HCT116 (cell line): Measurements from ENCODE around the gene MAOA. TPM values are rescaled to one million over a fixed set of nuclear protein-coding genes. Genes with fewer than 3 reads are reported as not detected.

Experiments used
- ATAC-seq: fragments of 200-7000 bp; cut with Tn5 transposase; 2 replicates; pipeline ENCODE4 v1.9.1; 2020; ENCODE audit warnings: mild to moderate bottlenecking, moderate library complexity
- BruUV-seq: library from RNA; stranded (reverse); fragments of 400-500 nt; replicated peaks from 2 replicates; lab custom pipeline; 2021; lab: Mats Ljungman, UMichigan
- CTCF ChIA-PET: fragments of 300-600 bp; sonication (Branson Sonifier 250); formaldehyde crosslinking; loops from one replicate; lab custom pipeline; 2021; ENCODE audit warnings: antibody characterized with exemption; lab: Charles Lee
- POLR2A ChIA-PET: fragments of 300-600, 350-600 bp; sonication (Branson Sonifier 250); formaldehyde crosslinking; loops from one replicate; lab custom pipeline; 2021; ENCODE audit warnings: antibody characterized with exemption; lab: Charles Lee
- RAD21 ChIA-PET, 2 experiments: fragments of 300-600 bp; sonication (Branson Sonifier 250); formaldehyde crosslinking; loops; one replicate each; lab custom pipeline; 2023; ENCODE audit warnings: low total read pairs in 2 of 2; ENCODE audit not compliant: uncharacterized antibody in 2 of 2, unreplicated experiment in 2 of 2, low non-redundant PET in 1 of 2; lab: Charles Lee
- DNase-seq: peaks from one replicate; pipeline ENCODE4 v3.0.0-alpha.2; 2010; ENCODE audit warnings: low read depth, low spot score
- H2AFZ ChIP-seq: fragments of 200-600 bp; shearing (Covaris generic), sonication (generic); 2 replicates; pipeline ENCODE4 v1.6.1; 2017; ENCODE audit warnings: low read depth, mixed run types, mixed read lengths, antibody characterized with exemption, low read length; ENCODE audit not compliant: poor library complexity, severe bottlenecking
- H3K27ac ChIP-seq: 2 replicates; pipeline ENCODE4 v1.5.1; 2012; ENCODE audit warnings: low read depth, low read length
- H3K27me3 ChIP-seq: fragments of 200-600 bp; sonication (generic); 2 replicates; pipeline ENCODE4 v1.6.1; 2016; ENCODE audit warnings: mixed run types, low read length, mixed read lengths; ENCODE audit not compliant: insufficient read depth
- H3K36me3 ChIP-seq, 2 experiments: fragments of 200-500 bp in 1 of 2; fragments of 200-600 bp in 1 of 2; sonication (Bioruptor generic) in 1 of 2; sonication (generic) in 1 of 2; 2 replicates each; pipeline versions ENCODE4 v1.5.1 to v1.6.1; 2014 to 2016; ENCODE audit warnings: low read length in 2 of 2, inconsistent platforms in 1 of 2, mixed read lengths in 1 of 2, mixed run types in 1 of 2; ENCODE audit not compliant: insufficient read depth in 2 of 2, control insufficient read depth in 1 of 2
- H3K4me1 ChIP-seq, 2 experiments: fragments of 200-600 bp in 1 of 2; sonication (generic) in 1 of 2; 2 replicates each; pipeline versions ENCODE4 v1.5.1 to v1.6.1; 2012 to 2017; ENCODE audit warnings: low read length in 2 of 2, inconsistent platforms in 1 of 2, mild to moderate bottlenecking in 1 of 2, mixed read lengths in 1 of 2, mixed run types in 1 of 2, moderate library complexity in 1 of 2; ENCODE audit not compliant: insufficient read depth in 2 of 2, control insufficient read depth in 1 of 2
- H3K4me2 ChIP-seq: fragments of 200-600 bp; sonication (generic); 2 replicates; pipeline ENCODE4 v1.6.1; 2017; ENCODE audit warnings: mixed run types, low read length, mixed read lengths
- H3K4me3 ChIP-seq, 2 experiments: fragments of 200-600 bp in 1 of 2; sonication (generic) in 1 of 2; replicated peaks in 1 of 2; 2 replicates each; pipeline ENCODE4 v1.5.1; 2011 to 2016; ENCODE audit warnings: low read length in 2 of 2, control low read depth in 1 of 2, low read depth in 1 of 2, mild to moderate bottlenecking in 1 of 2, mixed read lengths in 1 of 2, mixed run types in 1 of 2
- H3K79me2 ChIP-seq: fragments of 200-600 bp; sonication (generic); 2 replicates; pipeline ENCODE4 v1.6.1; 2017; ENCODE audit warnings: mild to moderate bottlenecking, mixed run types, low read length, moderate library complexity, mixed read lengths; ENCODE audit not compliant: insufficient read depth
- H3K9ac ChIP-seq: fragments of 200-600 bp; sonication (generic); 2 replicates; pipeline ENCODE4 v1.6.1; 2016; ENCODE audit warnings: low read length, mixed read lengths
- H3K9me2 ChIP-seq: fragments of 200-600 bp; sonication (generic), shearing (Covaris generic); 2 replicates; pipeline ENCODE4 v1.6.1; 2017; ENCODE audit warnings: mixed run types, mild to moderate bottlenecking, moderate library complexity; ENCODE audit not compliant: insufficient read depth
- H3K9me3 ChIP-seq, 2 experiments: fragments of 200-500 bp in 1 of 2; fragments of 200-600 bp in 1 of 2; sonication (Bioruptor generic) in 1 of 2; sonication (generic) in 1 of 2; 2 replicates each; pipeline ENCODE4 v1.6.1; 2014 to 2017; ENCODE audit warnings: low read length in 2 of 2, mixed read lengths in 2 of 2, inconsistent platforms in 1 of 2, low read depth in 1 of 2, mild to moderate bottlenecking in 1 of 2, mixed run types in 1 of 2, moderate library complexity in 1 of 2; ENCODE audit not compliant: control insufficient read depth in 1 of 2, insufficient read depth in 1 of 2
- H4K20me1 ChIP-seq: fragments of 200-600 bp; sonication (generic), shearing (Covaris generic); 2 replicates; pipeline ENCODE4 v1.6.1; 2017; ENCODE audit warnings: mixed run types, mild to moderate bottlenecking, moderate library complexity; ENCODE audit not compliant: insufficient read depth
- CBX3 ChIP-seq: IDR thresholded peaks from 2 replicates; pipeline ENCODE4 v1.6.1; 2012; ENCODE audit warnings: low read depth
- CEBPB ChIP-seq: IDR thresholded peaks from 2 replicates; pipeline ENCODE4 v1.6.1; 2012; ENCODE audit warnings: low read depth
- CTCF ChIP-seq, 3 experiments: fragments of 200-600 bp in 1 of 3; sonication (generic) in 1 of 3; IDR thresholded peaks in 2 of 3; conservative IDR thresholded peaks in 1 of 3; 2 replicates each; pipeline ENCODE4 v1.5.1; 2012 to 2017; ENCODE audit warnings: low read depth in 2 of 3, low read length in 2 of 3, antibody characterized with exemption in 1 of 3, borderline replicate concordance in 1 of 3, control low read depth in 1 of 3, mild to moderate bottlenecking in 1 of 3, mixed read lengths in 1 of 3, mixed run types in 1 of 3, moderate library complexity in 1 of 3; ENCODE audit not compliant: insufficient read depth in 1 of 3
- EGR1 ChIP-seq: IDR thresholded peaks from 2 replicates; pipeline ENCODE4 v1.6.1; 2012; ENCODE audit warnings: low read depth
- ELF1 ChIP-seq: IDR thresholded peaks from 2 replicates; pipeline ENCODE4 v1.6.1; 2012; ENCODE audit warnings: low read depth, borderline replicate concordance
- EZH2phosphoT487 ChIP-seq: fragments of 200-600 bp; IDR thresholded peaks from 2 replicates; pipeline ENCODE4 v1.6.1; 2018; ENCODE audit warnings: antibody characterized with exemption, borderline replicate concordance
- FOSL1 ChIP-seq: IDR thresholded peaks from 2 replicates; pipeline ENCODE4 v1.6.1; 2012; ENCODE audit warnings: low read depth
- JUND ChIP-seq: IDR thresholded peaks from 2 replicates; pipeline ENCODE4 v1.6.1; 2012
- REST ChIP-seq: IDR thresholded peaks from 2 replicates; pipeline ENCODE4 v1.6.1; 2012; ENCODE audit warnings: low read depth
- SIN3A ChIP-seq: IDR thresholded peaks from 2 replicates; pipeline ENCODE4 v1.6.1; 2012; ENCODE audit warnings: low read depth
- ZBTB33 ChIP-seq: IDR thresholded peaks from 2 replicates; pipeline ENCODE4 v1.6.1; 2011; ENCODE audit warnings: mild to moderate bottlenecking, low read length, moderate library complexity; ENCODE audit not compliant: insufficient replicate concordance; ENCODE audit errors: extremely low read depth
- ZFX ChIP-seq: fragments of 450-650 bp; IDR thresholded peaks from 2 replicates; pipeline ENCODE4 v1.6.1; 2017
- intact Hi-C: fragments of 100-400 bp; cut with micrococcal nuclease; formaldehyde crosslinking; loops from 2 replicates; pipeline ENCODE4 v1.10.0; 2022
- total RNA-seq: library from RNA; stranded (reverse); gene quantifications from one replicate; pipeline ENCODE4 v1.2.1, GENCODE V29; 2021; ENCODE audit not compliant: unreplicated experiment

The MAOA gene
- total RNA-seq, 1 experiment from 2014 or later: 13.6 TPM

GRCh38 chrX:43743100-43743822 lies 87.2 kb downstream of the MAOA start:
- no peak for TF ChIP-seq ZFX
- H3K9me2 ChIP-seq: no peaks in the 10 kb centered on the region
- no peak overlapping the region for H3K27ac ChIP-seq
- no TSS peak for BruUV-seq
- H3K4me3 ChIP-seq: no peak overlapping the region
- no peaks in the 10 kb centered on the region; a peak in 1 of 4 replicates for H3K36me3 ChIP-seq
- H3K9ac ChIP-seq: no peak overlapping the region
- ChIA-PET POLR2A (no interaction called here), CTCF (no interaction called here), RAD21 (no interaction called here)
- H3K4me1 ChIP-seq: no peaks in the 10 kb centered on the region
- no peaks in the 10 kb centered on the region for H4K20me1 ChIP-seq
- no peak overlapping the region for H2AFZ ChIP-seq
- DNase-seq: no peak
- intact Hi-C loops: no loop called here
- no peak for ATAC-seq
- H3K9me3 ChIP-seq: no peaks in the 10 kb centered on the region
- no peak overlapping the region for H3K4me2 ChIP-seq
- no peaks in the 10 kb centered on the region for H3K79me2 ChIP-seq
- H3K27me3 ChIP-seq: no peaks in the 10 kb centered on the region

GRCh38 chrX:43744284-43744683 lies 88.2 kb downstream of the MAOA start:
- TF ChIP-seq ELF1: no peak
- TF ChIP-seq CBX3: no peak
- no peak for TF ChIP-seq EZH2phosphoT487
- no peak for TF ChIP-seq EGR1
- no peak for TF ChIP-seq ZBTB33
- no peak for TF ChIP-seq CTCF (IDR thresholded peaks at IDR 0.05 in 2 of 3, conservative IDR thresholded peaks at IDR 0.05 in 1 of 3; ENCODE audit: borderline replicate concordance in 1 of 3, insufficient read depth in 1 of 3, low read depth in 2 of 3, low read length in 2 of 3)
- TF ChIP-seq JUND: no peak
- no peak for TF ChIP-seq ZFX
- no peak for TF ChIP-seq FOSL1
- no peak for TF ChIP-seq CEBPB
- no peak for TF ChIP-seq SIN3A
- no peak for TF ChIP-seq REST
- Histone ChIP-seq H3K79me2 (no peaks in the 10 kb centered on the region), H3K9ac (no peak overlapping the region), H3K4me1 (no peaks in the 10 kb centered on the region), H3K36me3 (no peaks in the 10 kb centered on the region; a peak in 1 of 4 replicates), H3K4me3 (no peak overlapping the region), H3K27ac (no peak overlapping the region), H3K9me3 (no peaks in the 10 kb centered on the region), H2AFZ (no peak overlapping the region), H3K27me3 (no peaks in the 10 kb centered on the region), H4K20me1 (no peaks in the 10 kb centered on the region), H3K9me2 (no peaks in the 10 kb centered on the region), H3K4me2 (no peak overlapping the region)
- CTCF ChIA-PET: no interaction called here
- POLR2A ChIA-PET: no interaction called here
- DNase-seq: no peak
- RAD21 ChIA-PET: no interaction called here
- BruUV-seq: no TSS peak
- intact Hi-C loops: no loop called here
- ATAC-seq: no peak
